Measurements from ENCODE around the gene KSR2.

The KSR2 gene

DNA sequence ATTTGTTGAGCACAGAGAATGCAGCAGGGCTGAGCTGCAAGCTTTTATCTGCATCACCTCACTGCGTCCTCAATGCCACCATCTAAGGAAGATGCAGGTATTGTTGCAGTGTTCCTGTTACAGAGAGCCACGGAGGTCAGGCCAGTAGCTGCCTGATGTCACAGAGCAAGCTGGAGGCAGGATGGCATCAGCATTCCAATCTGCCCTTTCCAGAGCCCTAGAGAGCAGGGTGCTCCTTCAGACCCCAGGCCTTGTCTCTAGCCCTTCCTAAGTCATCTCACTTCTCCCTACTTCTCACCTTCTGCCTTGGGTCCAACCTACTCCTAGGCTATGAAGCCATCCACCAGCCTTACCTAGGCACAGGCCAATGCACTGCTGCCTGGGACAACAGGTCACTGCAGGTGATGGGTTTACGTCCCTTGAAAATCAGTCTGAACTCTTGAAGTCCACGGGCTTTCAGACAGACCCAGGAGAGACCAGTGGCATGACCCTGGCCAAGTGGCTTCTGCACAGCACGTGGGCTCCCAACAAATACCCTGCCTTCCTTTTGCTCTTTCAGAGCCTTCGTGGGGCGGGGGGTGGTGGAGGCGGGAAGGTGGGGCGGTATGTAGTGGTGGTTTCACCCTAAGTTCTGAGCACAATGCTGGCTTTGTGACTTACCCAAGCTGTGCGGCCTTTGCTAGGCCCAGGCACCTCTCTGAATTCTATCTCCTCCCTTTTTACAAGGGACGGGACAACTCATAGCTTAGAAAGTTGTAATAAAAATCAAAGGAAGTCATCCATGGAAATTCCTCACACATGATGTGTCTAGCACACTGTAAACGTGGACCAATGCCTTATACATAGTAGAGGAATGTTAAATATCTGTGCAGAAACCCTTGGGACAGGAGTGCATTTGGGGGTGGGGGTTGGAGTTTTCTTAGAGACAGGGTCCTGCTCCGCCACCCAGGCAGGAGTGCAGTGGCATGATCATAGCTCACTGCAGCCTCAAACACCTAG, 136.0 kb downstream of the KSR2 start:
- in situ Hi-C loops (cut with HindIII; ENCODE audit: low sequenced_read_pairs): no loop called here
- DNase-seq (ENCODE audit: low read depth, low spot score): peak; percentile 46

DNA sequence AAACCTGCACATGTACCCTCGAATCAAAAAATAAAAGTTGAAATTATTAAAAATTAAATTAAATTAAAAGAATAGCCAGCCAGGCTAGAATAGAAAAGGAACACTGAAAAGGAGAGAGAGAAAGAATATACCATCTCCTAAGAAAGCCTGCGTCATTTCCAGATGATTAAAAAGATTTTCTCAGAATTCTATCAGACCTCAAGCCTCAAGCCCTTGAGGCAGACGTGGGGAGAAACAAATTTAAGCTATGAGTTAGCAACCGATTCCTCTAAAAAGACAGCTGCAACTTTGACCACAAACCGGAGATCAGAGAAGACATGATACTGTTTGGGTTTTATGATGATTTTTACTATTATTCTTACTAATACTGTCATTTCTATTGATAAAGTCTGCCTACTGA, 138.3 kb downstream of the KSR2 start:
- no peak overlapping the region for H3K4me3 ChIP-seq (ENCODE audit: low read depth, low read length)
- DNase-seq (ENCODE audit: low read depth, low spot score): no peak
- in situ Hi-C loops (cut with HindIII; ENCODE audit: low sequenced_read_pairs): no loop called here
- TF ChIP-seq, protein P1, sequence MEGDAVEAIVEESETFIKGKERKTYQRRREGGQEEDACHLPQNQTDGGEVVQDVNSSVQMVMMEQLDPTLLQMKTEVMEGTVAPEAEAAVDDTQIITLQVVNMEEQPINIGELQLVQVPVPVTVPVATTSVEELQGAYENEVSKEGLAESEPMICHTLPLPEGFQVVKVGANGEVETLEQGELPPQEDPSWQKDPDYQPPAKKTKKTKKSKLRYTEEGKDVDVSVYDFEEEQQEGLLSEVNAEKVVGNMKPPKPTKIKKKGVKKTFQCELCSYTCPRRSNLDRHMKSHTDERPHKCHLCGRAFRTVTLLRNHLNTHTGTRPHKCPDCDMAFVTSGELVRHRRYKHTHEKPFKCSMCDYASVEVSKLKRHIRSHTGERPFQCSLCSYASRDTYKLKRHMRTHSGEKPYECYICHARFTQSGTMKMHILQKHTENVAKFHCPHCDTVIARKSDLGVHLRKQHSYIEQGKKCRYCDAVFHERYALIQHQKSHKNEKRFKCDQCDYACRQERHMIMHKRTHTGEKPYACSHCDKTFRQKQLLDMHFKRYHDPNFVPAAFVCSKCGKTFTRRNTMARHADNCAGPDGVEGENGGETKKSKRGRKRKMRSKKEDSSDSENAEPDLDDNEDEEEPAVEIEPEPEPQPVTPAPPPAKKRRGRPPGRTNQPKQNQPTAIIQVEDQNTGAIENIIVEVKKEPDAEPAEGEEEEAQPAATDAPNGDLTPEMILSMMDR (IDR thresholded peaks at IDR 0.05; ENCODE audit: low read depth, low read length): no peak

More for the DNA sequence above, 136.0 kb downstream of the KSR2 start:
- TF ChIP-seq, protein P1 (IDR thresholded peaks at IDR 0.05; ENCODE audit: low read depth, low read length): no peak
- no peak overlapping the region for H3K4me3 ChIP-seq (ENCODE audit: low read depth, low read length)

DNA sequence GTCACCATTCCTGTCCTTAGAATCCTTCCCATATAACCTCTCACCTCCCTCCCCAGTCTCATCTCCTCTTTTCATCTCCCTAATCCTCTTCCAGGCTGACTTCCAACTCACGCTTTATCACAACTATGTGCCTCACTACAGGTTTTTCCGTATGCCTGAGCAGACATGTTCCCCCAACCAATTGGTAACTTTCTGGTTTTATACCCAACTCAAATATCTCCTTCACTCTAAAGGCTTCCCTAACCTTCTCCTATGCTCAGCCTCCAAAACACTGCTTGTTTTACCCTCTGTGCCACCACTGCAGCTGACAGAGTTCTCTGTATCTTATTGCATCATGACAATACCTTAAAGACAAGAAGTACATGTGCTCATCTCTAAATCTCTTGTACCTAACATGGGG, 139.7 kb downstream of the KSR2 start:
- in situ Hi-C loops (cut with HindIII; ENCODE audit: low sequenced_read_pairs): no loop called here
- no peak for DNase-seq (ENCODE audit: low read depth, low spot score)
- TF ChIP-seq, protein P1 (IDR thresholded peaks at IDR 0.05; ENCODE audit: low read depth, low read length): no peak
- H3K4me3 ChIP-seq (ENCODE audit: low read depth, low read length): no peak overlapping the region

DNA sequence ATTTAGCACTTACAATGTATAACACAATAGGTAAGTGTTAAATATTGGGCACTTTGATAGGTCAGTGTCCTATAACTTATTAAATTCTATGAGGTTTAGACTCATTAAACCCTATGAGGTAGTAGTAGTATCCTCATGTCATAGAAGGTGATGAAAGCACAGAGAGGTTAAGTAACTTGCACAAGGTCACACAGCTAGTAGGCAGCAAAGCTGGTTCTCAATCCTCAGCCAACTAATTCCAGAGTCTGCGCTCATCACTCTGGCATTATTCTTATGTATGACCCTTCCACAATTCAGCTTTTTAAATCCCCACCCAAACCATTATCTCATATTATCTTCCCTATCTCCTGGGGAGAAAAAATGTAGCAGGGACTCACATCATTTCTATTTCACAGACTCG, 141.1 kb downstream of the KSR2 start:
- DNase-seq (ENCODE audit: low read depth, low spot score): no peak
- no peak overlapping the region for H3K4me3 ChIP-seq (ENCODE audit: low read depth, low read length)
- in situ Hi-C loops (cut with HindIII; ENCODE audit: low sequenced_read_pairs): no loop called here
- TF ChIP-seq, protein P1 (IDR thresholded peaks at IDR 0.05; ENCODE audit: low read depth, low read length): no peak

DNA sequence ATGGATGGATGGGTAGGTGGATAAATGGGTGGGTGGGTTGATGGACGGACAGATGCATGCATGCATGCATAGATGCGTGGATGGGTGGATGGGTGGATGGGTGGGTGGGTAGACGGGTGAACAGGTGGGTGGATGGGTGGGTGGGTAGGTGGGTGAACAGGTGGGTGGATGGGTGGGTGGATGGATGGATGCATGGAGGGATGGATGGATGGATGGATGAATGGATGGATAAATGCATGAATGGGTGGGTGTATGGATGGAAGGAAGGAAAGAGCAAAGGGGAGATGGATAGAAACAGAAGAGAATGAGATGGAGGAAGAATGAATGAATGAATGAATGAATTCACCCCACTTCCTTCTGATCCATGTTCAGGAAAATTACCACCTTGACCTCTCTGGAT, 143.0 kb downstream of the KSR2 start:
- no peak overlapping the region for H3K4me3 ChIP-seq (ENCODE audit: low read depth, low read length)
- in situ Hi-C loops (cut with HindIII; ENCODE audit: low sequenced_read_pairs): no loop called here
- DNase-seq (ENCODE audit: low read depth, low spot score): no peak
- TF ChIP-seq, protein P1 (IDR thresholded peaks at IDR 0.05; ENCODE audit: low read depth, low read length): no peak

DNA sequence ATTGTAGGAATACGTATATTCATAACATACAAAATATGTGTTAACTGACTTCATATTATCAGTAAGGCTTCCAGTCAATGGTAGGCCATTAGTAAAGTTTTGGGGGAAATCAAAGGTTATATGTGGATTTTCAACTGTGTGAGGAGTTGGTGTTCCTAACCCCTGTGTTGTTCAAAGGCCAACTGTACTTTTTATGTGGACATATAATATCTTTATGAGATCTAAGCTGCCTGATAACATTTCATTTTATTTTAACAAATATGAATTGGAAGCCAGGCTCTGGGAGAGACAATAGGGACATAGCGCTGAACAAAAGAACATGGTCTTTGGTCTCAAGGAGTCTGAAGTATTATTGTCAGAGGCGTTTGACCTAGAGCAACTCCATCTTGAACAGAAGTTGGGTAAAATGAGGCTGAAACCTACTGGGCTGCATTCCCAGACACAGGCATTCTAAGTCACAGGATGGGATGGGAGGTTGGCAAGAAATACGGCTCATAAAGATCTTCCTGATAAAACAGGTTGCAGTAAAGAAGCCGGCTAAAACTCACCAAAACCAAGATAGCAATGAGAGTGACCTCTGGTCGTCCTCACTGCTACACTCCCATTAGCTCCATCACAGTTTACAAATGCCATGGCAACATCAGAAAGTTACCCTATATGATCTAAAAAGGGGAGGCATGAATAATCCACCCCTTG, 147.2 kb downstream of the KSR2 start:
- in situ Hi-C loops (cut with HindIII; ENCODE audit: low sequenced_read_pairs): no loop called here

More for the DNA sequence above, 147.2 kb downstream of the KSR2 start:
- no peak for DNase-seq (ENCODE audit: low read depth, low spot score)
- TF ChIP-seq, protein P1 (IDR thresholded peaks at IDR 0.05; ENCODE audit: low read depth, low read length): no peak
- H3K4me3 ChIP-seq (ENCODE audit: low read depth, low read length): no peak overlapping the region

All from astrocyte of the spinal cord (primary cell).